SK-N-SH treated with all-trans-retinoic acid at 6 μM for 48 hours (cell line): ENCODE results near the gene SERPINA1.
"Not testable (repeated sequence)": the region's sequence is repeated elsewhere in the genome, so short reads cannot be mapped to it uniquely, and the experiment has no call there.

ENCODE experiments used
- ATAC-seq: fragments of 200-7000 bp; cut with Tn5 transposase; 3 replicates; pipeline ENCODE4 v1.9.1; 2020; ENCODE audit warnings: mild to moderate bottlenecking, moderate library complexity
- ARNTL ChIP-seq: fragments of 450-650 bp; formaldehyde crosslinking; IDR thresholded peaks from 2 replicates; pipeline ENCODE4 v1.5.0; 2020; ENCODE audit warnings: low read depth, mild to moderate bottlenecking, moderate library complexity, borderline replicate concordance
- BACH2 ChIP-seq: fragments of 250-450 bp; sonication (Bioruptor Pico); IDR thresholded peaks from 2 replicates; pipeline ENCODE4 v1.9.0; 2021; ENCODE audit warnings: mild to moderate bottlenecking, borderline replicate concordance
- CSDC2 ChIP-seq: fragments of 250-450 bp; sonication (Bioruptor Pico); IDR thresholded peaks from 2 replicates; pipeline ENCODE4 v1.5.0; 2020; ENCODE audit warnings: mild to moderate bottlenecking, moderate library complexity
- ESRRG ChIP-seq: fragments of 250-450 bp; sonication (Bioruptor Pico); IDR thresholded peaks from 2 replicates; pipeline ENCODE4 v1.6.1; 2021; ENCODE audit warnings: mild to moderate bottlenecking
- GLIS3 ChIP-seq: fragments of 250-450 bp; sonication (Bioruptor Pico); IDR thresholded peaks from 2 replicates; pipeline ENCODE4 v1.5.0; 2020; ENCODE audit warnings: mild to moderate bottlenecking, moderate library complexity
- ISL1 ChIP-seq: fragments of 250-450 bp; sonication (Bioruptor Pico); IDR thresholded peaks from 2 replicates; pipeline ENCODE4 v2.1.2; 2022; ENCODE audit warnings: mild to moderate bottlenecking, moderate library complexity
- OSR1 ChIP-seq: fragments of 250-450 bp; sonication (Bioruptor Pico); IDR thresholded peaks from 2 replicates; pipeline ENCODE4 v1.8.0; 2022; ENCODE audit warnings: moderate library complexity, mild to moderate bottlenecking, inconsistent platforms
- PPARA ChIP-seq: fragments of 250-450 bp; sonication (Bioruptor Pico); IDR thresholded peaks from 2 replicates; pipeline ENCODE4 v1.5.0; 2020; ENCODE audit warnings: mild to moderate bottlenecking, borderline replicate concordance
- RARB ChIP-seq: fragments of 250-450 bp; sonication (Bioruptor Pico); IDR thresholded peaks from 2 replicates; pipeline ENCODE4 v1.8.0; 2021; ENCODE audit warnings: mild to moderate bottlenecking, moderate library complexity
- TOX ChIP-seq: fragments of 250-450 bp; sonication (Bioruptor Pico); IDR thresholded peaks from 2 replicates; pipeline ENCODE4 v1.8.0; 2021; ENCODE audit warnings: mild to moderate bottlenecking, moderate library complexity, borderline replicate concordance
- ZC3H10 ChIP-seq: fragments of 250-450 bp; sonication (Bioruptor Pico); IDR thresholded peaks from 2 replicates; pipeline ENCODE4 v1.5.1; 2021; ENCODE audit warnings: mild to moderate bottlenecking, moderate library complexity
- ZFP3 ChIP-seq: fragments of 250-450 bp; sonication (Bioruptor Pico); IDR thresholded peaks from 2 replicates; pipeline ENCODE4 v1.5.0; 2020; ENCODE audit warnings: mild to moderate bottlenecking, moderate library complexity
- ZFP30 ChIP-seq: fragments of 450-650 bp; formaldehyde crosslinking; IDR thresholded peaks from 2 replicates; pipeline ENCODE4 v1.5.0; 2022; ENCODE audit warnings: mild to moderate bottlenecking, moderate library complexity
- ZNF565 ChIP-seq: fragments of 450-650 bp; formaldehyde crosslinking; conservative IDR thresholded peaks from 2 replicates; pipeline ENCODE4 v1.5.0; 2020; ENCODE audit warnings: low read depth, mild to moderate bottlenecking, moderate library complexity
- ZNF70 ChIP-seq: fragments of 450-650 bp; formaldehyde crosslinking; IDR thresholded peaks from 2 replicates; pipeline ENCODE4 v1.5.0; 2020; ENCODE audit warnings: mild to moderate bottlenecking, moderate library complexity
- TF ChIP-seq, protein P1 (sequence below): fragments of 250-450 bp; sonication (Bioruptor Pico); IDR thresholded peaks from 2 replicates; pipeline ENCODE4 v1.5.0; 2020; ENCODE audit warnings: mild to moderate bottlenecking, moderate library complexity
- TF ChIP-seq, protein P2 (sequence below): fragments of 250-450 bp; sonication (Bioruptor Pico); IDR thresholded peaks from 2 replicates; pipeline ENCODE4 v1.8.0; 2021; ENCODE audit warnings: low read depth, mild to moderate bottlenecking, moderate library complexity, borderline replicate concordance
- TF ChIP-seq, protein P3 (sequence below): fragments of 250-450 bp; sonication (Bioruptor Pico); IDR thresholded peaks from 2 replicates; pipeline ENCODE4 v1.8.0; 2020; ENCODE audit warnings: mild to moderate bottlenecking, moderate library complexity, borderline replicate concordance

The SERPINA1 gene

DNA sequence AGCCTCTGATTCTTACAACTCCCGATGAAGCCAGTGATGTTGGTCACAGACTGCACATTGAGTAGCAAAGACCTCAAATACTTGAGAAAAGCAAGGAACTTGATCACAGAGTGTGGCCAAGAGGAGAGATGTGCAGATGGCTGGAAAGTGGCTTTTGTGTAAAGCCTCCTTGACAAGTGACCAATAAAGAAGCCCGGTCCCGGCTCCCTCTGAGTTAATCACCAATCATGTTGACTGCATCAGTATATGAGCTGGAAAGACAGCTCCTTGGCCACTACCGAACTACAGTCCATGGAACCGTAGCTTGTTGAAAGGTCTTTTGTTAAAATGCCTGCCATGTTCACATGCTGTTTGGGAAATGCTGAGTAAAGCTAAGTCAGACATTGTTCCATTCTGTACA is 41.6 kb downstream of the SERPINA1 start:
- no peak for TF ChIP-seq ZC3H10 (CRISPR knock-in tag)
- no peak for TF ChIP-seq GLIS3
- no peak for ATAC-seq

DNA sequence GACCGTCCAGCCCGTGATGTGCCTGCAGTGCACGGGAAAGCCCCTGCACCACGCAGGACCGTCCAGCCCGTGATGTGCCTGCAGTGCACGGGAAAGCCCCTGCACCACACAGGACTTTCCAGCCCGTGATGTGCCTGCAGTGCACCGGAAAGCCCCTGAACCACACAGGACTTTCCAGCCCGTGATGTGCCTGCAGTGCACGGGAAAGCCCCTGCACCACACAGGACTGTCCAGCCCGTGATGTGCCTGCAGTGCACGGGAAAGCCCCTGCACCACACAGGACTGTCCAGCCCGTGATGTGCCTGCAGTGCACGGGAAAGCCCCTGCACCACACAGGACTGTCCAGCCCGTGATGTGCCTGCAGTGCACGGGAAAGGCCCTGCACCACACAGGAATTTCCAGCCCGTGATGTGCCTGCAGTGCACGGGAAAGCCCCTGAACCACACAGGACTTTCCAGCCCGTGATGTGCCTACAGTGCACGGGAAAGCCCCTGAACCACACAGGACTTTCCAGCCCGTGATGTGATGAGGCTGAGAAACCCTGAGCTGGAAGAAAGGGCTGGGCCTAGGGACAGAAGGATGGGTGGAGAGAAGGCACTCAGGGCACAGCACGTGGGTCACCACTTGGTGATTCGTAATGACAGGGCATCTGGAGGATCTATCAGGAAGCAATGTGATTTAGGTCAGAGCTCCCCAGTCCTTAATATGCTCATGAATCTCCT is 42.2 kb downstream of the SERPINA1 start:
- ATAC-seq: not testable (repeated sequence)

DNA sequence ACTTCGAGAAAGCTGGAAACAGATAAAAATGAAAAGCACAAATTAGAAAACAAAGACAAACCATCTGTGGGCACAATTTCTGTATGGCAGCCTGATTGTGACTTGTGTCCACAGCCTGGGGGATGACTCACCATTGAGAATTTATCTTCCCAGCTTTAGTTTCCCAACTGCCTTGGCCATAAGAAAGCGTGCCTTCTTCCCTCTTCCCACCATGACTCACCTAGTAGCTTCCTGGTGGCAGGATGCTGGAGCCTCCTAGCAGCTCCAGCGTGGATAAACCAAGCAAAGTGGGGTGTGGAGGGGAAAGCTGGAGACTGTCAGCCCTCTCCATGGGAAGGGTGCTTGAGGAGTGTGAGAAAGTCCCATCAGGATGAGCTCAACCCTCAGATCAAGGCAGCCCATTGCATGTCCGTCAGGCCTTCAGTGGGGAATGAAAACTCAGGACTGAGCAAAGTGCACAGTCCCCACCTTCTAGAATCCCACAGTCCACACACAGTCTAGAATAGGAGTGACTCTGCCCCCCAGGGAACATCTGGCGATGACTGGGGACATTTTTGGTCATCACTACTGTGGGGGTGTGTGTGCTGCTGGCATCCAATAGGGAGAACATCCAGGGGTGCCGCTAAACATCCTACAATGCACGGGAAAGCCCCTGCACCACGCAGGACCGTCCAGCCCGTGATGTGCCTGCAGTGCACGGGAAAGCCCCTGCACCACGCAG is 42.9 kb downstream of the SERPINA1 start:
- ATAC-seq: peak; percentile 67
- TF ChIP-seq ZFP3 (CRISPR knock-in tag): no peak
- TF ChIP-seq, protein P1, sequence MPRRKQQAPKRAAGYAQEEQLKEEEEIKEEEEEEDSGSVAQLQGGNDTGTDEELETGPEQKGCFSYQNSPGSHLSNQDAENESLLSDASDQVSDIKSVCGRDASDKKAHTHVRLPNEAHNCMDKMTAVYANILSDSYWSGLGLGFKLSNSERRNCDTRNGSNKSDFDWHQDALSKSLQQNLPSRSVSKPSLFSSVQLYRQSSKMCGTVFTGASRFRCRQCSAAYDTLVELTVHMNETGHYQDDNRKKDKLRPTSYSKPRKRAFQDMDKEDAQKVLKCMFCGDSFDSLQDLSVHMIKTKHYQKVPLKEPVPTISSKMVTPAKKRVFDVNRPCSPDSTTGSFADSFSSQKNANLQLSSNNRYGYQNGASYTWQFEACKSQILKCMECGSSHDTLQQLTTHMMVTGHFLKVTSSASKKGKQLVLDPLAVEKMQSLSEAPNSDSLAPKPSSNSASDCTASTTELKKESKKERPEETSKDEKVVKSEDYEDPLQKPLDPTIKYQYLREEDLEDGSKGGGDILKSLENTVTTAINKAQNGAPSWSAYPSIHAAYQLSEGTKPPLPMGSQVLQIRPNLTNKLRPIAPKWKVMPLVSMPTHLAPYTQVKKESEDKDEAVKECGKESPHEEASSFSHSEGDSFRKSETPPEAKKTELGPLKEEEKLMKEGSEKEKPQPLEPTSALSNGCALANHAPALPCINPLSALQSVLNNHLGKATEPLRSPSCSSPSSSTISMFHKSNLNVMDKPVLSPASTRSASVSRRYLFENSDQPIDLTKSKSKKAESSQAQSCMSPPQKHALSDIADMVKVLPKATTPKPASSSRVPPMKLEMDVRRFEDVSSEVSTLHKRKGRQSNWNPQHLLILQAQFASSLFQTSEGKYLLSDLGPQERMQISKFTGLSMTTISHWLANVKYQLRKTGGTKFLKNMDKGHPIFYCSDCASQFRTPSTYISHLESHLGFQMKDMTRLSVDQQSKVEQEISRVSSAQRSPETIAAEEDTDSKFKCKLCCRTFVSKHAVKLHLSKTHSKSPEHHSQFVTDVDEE (CRISPR knock-in tag): no peak
- TF ChIP-seq TOX (CRISPR knock-in tag): no peak
- TF ChIP-seq OSR1 (CRISPR knock-in tag): no peak

DNA sequence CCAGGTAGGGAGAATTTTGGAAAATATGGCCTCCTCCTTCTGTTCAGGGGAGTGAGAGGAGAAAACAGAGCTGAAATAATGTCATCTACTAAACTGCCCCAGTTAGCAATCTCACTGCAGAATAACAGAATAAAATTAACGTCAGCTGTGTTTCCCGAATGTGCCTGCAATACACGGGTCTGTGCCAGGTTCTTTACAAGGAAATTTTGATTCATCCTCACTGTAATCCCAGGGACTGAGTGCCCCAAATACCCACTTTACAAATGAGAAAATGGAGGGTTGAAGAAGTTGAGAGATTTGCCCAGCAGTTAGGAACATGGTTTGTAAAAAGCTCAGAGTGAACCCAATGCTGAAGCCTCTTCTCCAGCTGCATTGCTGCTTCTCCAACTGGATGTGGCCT is 44.0 kb downstream of the SERPINA1 start:
- TF ChIP-seq, protein P1 (CRISPR knock-in tag): no peak
- no peak for TF ChIP-seq BACH2 (CRISPR knock-in tag)
- TF ChIP-seq ZNF70 (CRISPR knock-in tag): no peak
- no peak for TF ChIP-seq GLIS3
- no peak for TF ChIP-seq ARNTL (CRISPR knock-in tag)
- TF ChIP-seq ESRRG: no peak
- ATAC-seq: no peak

DNA sequence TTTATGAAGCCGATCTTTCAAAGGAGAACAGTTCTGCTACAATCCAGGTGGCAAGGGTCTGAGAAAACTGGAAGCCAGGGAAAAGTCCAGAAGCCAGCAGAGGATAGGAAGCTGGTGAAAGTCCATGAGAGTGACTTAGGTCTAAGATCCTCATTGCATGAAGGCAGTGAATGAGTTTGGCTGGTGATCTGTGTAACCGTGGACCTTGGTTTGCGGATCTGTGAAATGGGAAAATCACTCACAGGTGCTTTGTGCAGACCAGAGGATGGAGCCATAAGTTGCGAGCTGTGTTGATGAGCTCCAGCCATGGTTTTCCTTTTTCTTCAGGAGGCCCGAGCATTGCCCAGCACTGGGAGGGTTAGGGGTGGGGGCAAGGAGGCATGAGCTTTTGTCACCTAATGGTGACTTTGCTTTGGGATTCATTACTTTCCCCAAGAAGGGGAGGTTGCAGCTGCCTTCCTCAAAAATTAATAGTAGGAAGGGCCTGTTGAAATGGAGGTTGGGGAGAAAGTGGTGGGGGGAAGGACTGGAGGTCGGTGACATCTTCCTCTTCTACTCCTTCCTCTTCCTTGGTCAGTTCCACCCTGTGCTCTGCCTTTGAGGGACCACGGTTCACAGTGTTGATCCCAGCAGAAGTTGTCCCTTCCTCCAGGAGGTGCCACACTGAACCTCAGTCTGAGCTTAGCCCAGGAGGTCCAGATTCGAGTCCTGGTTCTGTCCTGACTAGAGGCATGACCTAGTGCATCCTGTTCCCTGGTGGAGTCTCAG is 45.0 kb downstream of the SERPINA1 start:
- TF ChIP-seq ISL1 (CRISPR knock-in tag): no peak
- TF ChIP-seq, protein P2, sequence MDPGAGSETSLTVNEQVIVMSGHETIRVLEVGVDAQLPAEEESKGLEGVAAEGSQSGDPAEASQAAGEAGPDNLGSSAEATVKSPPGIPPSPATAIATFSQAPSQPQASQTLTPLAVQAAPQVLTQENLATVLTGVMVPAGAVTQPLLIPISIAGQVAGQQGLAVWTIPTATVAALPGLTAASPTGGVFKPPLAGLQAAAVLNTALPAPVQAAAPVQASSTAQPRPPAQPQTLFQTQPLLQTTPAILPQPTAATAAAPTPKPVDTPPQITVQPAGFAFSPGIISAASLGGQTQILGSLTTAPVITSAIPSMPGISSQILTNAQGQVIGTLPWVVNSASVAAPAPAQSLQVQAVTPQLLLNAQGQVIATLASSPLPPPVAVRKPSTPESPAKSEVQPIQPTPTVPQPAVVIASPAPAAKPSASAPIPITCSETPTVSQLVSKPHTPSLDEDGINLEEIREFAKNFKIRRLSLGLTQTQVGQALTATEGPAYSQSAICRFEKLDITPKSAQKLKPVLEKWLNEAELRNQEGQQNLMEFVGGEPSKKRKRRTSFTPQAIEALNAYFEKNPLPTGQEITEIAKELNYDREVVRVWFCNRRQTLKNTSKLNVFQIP: no peak
- TF ChIP-seq OSR1 (CRISPR knock-in tag): no peak
- TF ChIP-seq, protein P1 (CRISPR knock-in tag): no peak
- TF ChIP-seq, protein P3, sequence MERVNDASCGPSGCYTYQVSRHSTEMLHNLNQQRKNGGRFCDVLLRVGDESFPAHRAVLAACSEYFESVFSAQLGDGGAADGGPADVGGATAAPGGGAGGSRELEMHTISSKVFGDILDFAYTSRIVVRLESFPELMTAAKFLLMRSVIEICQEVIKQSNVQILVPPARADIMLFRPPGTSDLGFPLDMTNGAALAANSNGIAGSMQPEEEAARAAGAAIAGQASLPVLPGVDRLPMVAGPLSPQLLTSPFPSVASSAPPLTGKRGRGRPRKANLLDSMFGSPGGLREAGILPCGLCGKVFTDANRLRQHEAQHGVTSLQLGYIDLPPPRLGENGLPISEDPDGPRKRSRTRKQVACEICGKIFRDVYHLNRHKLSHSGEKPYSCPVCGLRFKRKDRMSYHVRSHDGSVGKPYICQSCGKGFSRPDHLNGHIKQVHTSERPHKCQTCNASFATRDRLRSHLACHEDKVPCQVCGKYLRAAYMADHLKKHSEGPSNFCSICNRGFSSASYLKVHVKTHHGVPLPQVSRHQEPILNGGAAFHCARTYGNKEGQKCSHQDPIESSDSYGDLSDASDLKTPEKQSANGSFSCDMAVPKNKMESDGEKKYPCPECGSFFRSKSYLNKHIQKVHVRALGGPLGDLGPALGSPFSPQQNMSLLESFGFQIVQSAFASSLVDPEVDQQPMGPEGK (CRISPR knock-in tag): no peak
- no peak for TF ChIP-seq ZC3H10 (CRISPR knock-in tag)
- TF ChIP-seq GLIS3: no peak
- TF ChIP-seq PPARA (CRISPR knock-in tag): no peak
- no peak for TF ChIP-seq CSDC2 (CRISPR knock-in tag)
- no peak for TF ChIP-seq ZNF565 (CRISPR knock-in tag)
- no peak for TF ChIP-seq ARNTL (CRISPR knock-in tag)
- TF ChIP-seq ESRRG: no peak
- no peak for TF ChIP-seq RARB (CRISPR knock-in tag)
- no peak for TF ChIP-seq ZFP30 (CRISPR knock-in tag)
- no peak for ATAC-seq
